Placental pericyte (primary cell): ENCODE results near the gene RBMS1. TPM values are rescaled to one million over a fixed set of nuclear protein-coding genes. Genes with fewer than 3 reads are reported as not detected.

Experiments used
- total RNA-seq: library from RNA; depleted of rRNA; stranded (reverse); fragments of >200 nt; gene quantifications from 2 replicates; pipeline ENCODE4 v1.2.3, GENCODE V29; 2012

The RBMS1 gene
- total RNA-seq, result 93.9 and 123 TPM in 2 replicates

GRCh38 chr2:160493227-160494028, at the start of gene RBMS1:
Gene RBMS1, minus strand, starts transcription at chr2:160493807. Its CDS starts 444 bp downstream, at chr2:160493363.

